CD14-positive monocyte (primary cell): ENCODE results near the gene ARID4B. TPM values are rescaled to one million over a fixed set of nuclear protein-coding genes. Genes with fewer than 3 reads are reported as not detected.
"Not testable (repeated sequence)": the region's sequence is repeated elsewhere in the genome, so short reads cannot be mapped to it uniquely, and the experiment has no call there.

ENCODE experiments used
- DNase-seq, 3 donors: peaks; one replicate each; pipeline ENCODE4 v3.0.0-alpha.2; 2011 to 2022
- H2AFZ ChIP-seq: 2 replicates; pipeline ENCODE4 v1.6.0; 2012; ENCODE audit warnings: mild to moderate bottlenecking, low read depth, low read length, inconsistent platforms; ENCODE audit not compliant: insufficient read depth, poor library complexity, severe bottlenecking
- H3K27ac ChIP-seq, 2 donors: 1 replicate in 1 of 2; 2 replicates in 1 of 2; pipeline ENCODE4 v1.5.1; 2012 to 2013; ENCODE audit warnings: low read length in 2 of 2, control low read depth in 1 of 2, inconsistent platforms in 1 of 2, low read depth in 1 of 2, mild to moderate bottlenecking in 1 of 2
- H3K27me3 ChIP-seq, 2 donors: one replicate each; pipeline versions ENCODE4 v1.6.0 to v1.6.1; 2011 to 2013; ENCODE audit warnings: low read length in 2 of 2; ENCODE audit not compliant: control insufficient read depth in 2 of 2, insufficient read depth in 2 of 2
- H3K36me3 ChIP-seq, 2 donors: replicated peaks in 1 of 2; 1 replicate in 1 of 2; 2 replicates in 1 of 2; pipeline versions ENCODE4 v1.5.1 to v1.6.1; 2012 to 2013; ENCODE audit warnings: low read length in 2 of 2, control low read depth in 1 of 2, inconsistent platforms in 1 of 2, mild to moderate bottlenecking in 1 of 2; ENCODE audit not compliant: insufficient read depth in 2 of 2, control insufficient read depth in 1 of 2
- H3K4me1 ChIP-seq, 2 donors: 1 replicate in 1 of 2; 2 replicates in 1 of 2; pipeline versions ENCODE4 v1.5.1 to v1.6.1; 2012 to 2013; ENCODE audit warnings: low read length in 2 of 2, control low read depth in 1 of 2, inconsistent platforms in 1 of 2, mild to moderate bottlenecking in 1 of 2, moderate library complexity in 1 of 2; ENCODE audit not compliant: insufficient read depth in 2 of 2, control insufficient read depth in 1 of 2
- H3K4me2 ChIP-seq: replicated peaks from 2 replicates; pipeline ENCODE3; 2012; ENCODE audit warnings: low read length, moderate library complexity, mild to moderate bottlenecking; ENCODE audit not compliant: poor library complexity, severe bottlenecking; ENCODE audit errors: extremely low read depth
- H3K4me3 ChIP-seq, 3 experiments: fragments of 200-600 bp in 1 of 3; sonication (generic) in 1 of 3; replicated peaks in 1 of 3; 1 replicate in 2 of 3; 2 replicates in 1 of 3; pipeline ENCODE4 v1.5.1; 2011 to 2013; ENCODE audit warnings: low read length in 3 of 3, mild to moderate bottlenecking in 3 of 3, control low read depth in 2 of 3, low read depth in 2 of 3, inconsistent platforms in 1 of 3, moderate library complexity in 1 of 3
- H3K79me2 ChIP-seq: 2 replicates; pipeline ENCODE4 v1.6.0; 2012; ENCODE audit warnings: mild to moderate bottlenecking, control low read depth, inconsistent platforms, low read length, moderate library complexity; ENCODE audit not compliant: insufficient read depth
- H3K9ac ChIP-seq: 2 replicates; pipeline ENCODE4 v1.6.0; 2017; ENCODE audit warnings: low read length, mild to moderate bottlenecking; ENCODE audit not compliant: insufficient read depth, poor library complexity, severe bottlenecking
- H3K9me3 ChIP-seq, 2 donors: replicated peaks in 1 of 2; 1 replicate in 1 of 2; 2 replicates in 1 of 2; pipeline versions ENCODE4 v1.5.1 to v1.6.1; 2012 to 2013; ENCODE audit warnings: low read length in 2 of 2, control low read depth in 1 of 2; ENCODE audit not compliant: control insufficient read depth in 1 of 2, insufficient read depth in 1 of 2
- H4K20me1 ChIP-seq: 2 replicates; pipeline ENCODE4 v1.6.0; 2012; ENCODE audit warnings: mild to moderate bottlenecking, low read length, control low read depth, moderate library complexity; ENCODE audit not compliant: insufficient read depth
- H3K27ac Mint-ChIP-seq, 7 donors: one replicate each; pipeline ENCODE4 v1.8.0; 2020; ENCODE audit warnings: mild to moderate bottlenecking in 7 of 7, mixed read lengths in 7 of 7, moderate library complexity in 6 of 7, inconsistent platforms in 2 of 7
- H3K27me3 Mint-ChIP-seq, 3 donors: one replicate each; pipeline ENCODE4 v1.8.0; 2021 to 2022; ENCODE audit warnings: low read depth in 3 of 3, mild to moderate bottlenecking in 3 of 3, mixed read lengths in 3 of 3, moderate library complexity in 3 of 3, inconsistent platforms in 1 of 3
- H3K36me3 Mint-ChIP-seq, 2 donors: one replicate each; pipeline ENCODE4 v1.8.0; 2020; ENCODE audit warnings: mixed read lengths in 2 of 2, inconsistent platforms in 1 of 2, mild to moderate bottlenecking in 1 of 2
- H3K4me1 Mint-ChIP-seq: one replicate; pipeline ENCODE4 v1.8.0; 2020; ENCODE audit warnings: mild to moderate bottlenecking, mixed read lengths
- H3K4me3 Mint-ChIP-seq, 2 donors: one replicate each; pipeline ENCODE4 v1.8.0; 2020; ENCODE audit warnings: mild to moderate bottlenecking in 2 of 2, mixed read lengths in 2 of 2, moderate library complexity in 1 of 2
- H3K9me3 Mint-ChIP-seq, 7 donors: one replicate each; pipeline ENCODE4 v1.8.0; 2020 to 2022; ENCODE audit warnings: mixed read lengths in 7 of 7, mild to moderate bottlenecking in 6 of 7, moderate library complexity in 6 of 7, inconsistent platforms in 2 of 7
- WGBS: methylation state at CpG from one replicate; pipeline ENCODE4 v1.1.5; 2013; ENCODE audit warnings: missing lambda C conversion rate; ENCODE audit not compliant: insufficient coverage; 5-methylcytosine and 5-hydroxymethylcytosine counted together
- intact Hi-C, 2 donors: fragments of 100-400 bp; cut with micrococcal nuclease; formaldehyde crosslinking; loops; one replicate each; pipeline versions ENCODE4 v1.15.0 to v1.15.1; 2023
- polyA plus RNA-seq, 3 donors: library from polyadenylated mRNA; depleted of rRNA in 1 of 3; unstranded in 2 of 3; stranded (reverse) in 1 of 3; fragments of 300-500 nt in 2 of 3; fragments of >200 nt in 1 of 3; fragmentation: Illumina TruSeq in 2 of 3; gene quantifications; 1 replicate in 2 of 3; 2 replicates in 1 of 3; pipeline ENCODE4 v1.2.3, GENCODE V29; 2012 to 2021
- TF ChIP-seq, protein P1 (sequence below): fragments of 200-600 bp; IDR thresholded peaks from one replicate; pipeline ENCODE4 v1.8.0; 2022; ENCODE audit warnings: antibody characterized with exemption, mild to moderate bottlenecking

The ARID4B gene
- polyA plus RNA-seq, 3 donors: 9.3 to 15.4 (median 11.1) TPM

DNA sequence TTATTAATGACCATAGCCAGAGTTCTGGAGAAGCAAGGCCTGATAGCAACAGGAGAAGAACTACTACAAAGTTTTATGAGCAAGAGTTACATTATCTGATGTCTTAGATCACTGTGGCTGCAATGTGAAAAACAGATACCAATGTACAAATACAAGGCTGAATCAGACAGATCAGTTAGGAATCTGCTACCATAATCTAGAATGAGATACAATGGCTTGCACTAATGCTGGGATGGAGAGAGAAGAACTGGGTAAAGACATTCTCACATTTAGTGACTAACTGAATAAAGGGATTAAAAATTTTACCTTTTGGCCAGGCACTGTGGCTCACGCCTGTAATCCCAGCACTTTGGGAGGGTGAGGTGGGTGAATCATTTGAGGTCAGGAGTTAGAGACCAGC is 41.3 kb downstream of the ARID4B start:
- peaks cover 99% of the 10 kb centered on the region for H4K20me1 ChIP-seq
- no peaks in the 10 kb centered on the region for H3K27me3 Mint-ChIP-seq
- peaks cover 98% of the 10 kb centered on the region for H3K79me2 ChIP-seq
- H3K27ac ChIP-seq: no peak overlapping the region
- peak overlapping the region in 1 of 7 donors; percentile 7 for H3K27ac Mint-ChIP-seq
- H3K27me3 ChIP-seq: no peaks in the 10 kb centered on the region
- H3K4me3 Mint-ChIP-seq: no peak overlapping the region
- no peaks in the 10 kb centered on the region for H3K9me3 ChIP-seq
- no peak overlapping the region for H2AFZ ChIP-seq
- no peak overlapping the region for H3K4me2 ChIP-seq
- H3K4me1 ChIP-seq: peaks cover 0 to 4% of the 10 kb centered on the region in 2 donors
- TF ChIP-seq, protein P1, sequence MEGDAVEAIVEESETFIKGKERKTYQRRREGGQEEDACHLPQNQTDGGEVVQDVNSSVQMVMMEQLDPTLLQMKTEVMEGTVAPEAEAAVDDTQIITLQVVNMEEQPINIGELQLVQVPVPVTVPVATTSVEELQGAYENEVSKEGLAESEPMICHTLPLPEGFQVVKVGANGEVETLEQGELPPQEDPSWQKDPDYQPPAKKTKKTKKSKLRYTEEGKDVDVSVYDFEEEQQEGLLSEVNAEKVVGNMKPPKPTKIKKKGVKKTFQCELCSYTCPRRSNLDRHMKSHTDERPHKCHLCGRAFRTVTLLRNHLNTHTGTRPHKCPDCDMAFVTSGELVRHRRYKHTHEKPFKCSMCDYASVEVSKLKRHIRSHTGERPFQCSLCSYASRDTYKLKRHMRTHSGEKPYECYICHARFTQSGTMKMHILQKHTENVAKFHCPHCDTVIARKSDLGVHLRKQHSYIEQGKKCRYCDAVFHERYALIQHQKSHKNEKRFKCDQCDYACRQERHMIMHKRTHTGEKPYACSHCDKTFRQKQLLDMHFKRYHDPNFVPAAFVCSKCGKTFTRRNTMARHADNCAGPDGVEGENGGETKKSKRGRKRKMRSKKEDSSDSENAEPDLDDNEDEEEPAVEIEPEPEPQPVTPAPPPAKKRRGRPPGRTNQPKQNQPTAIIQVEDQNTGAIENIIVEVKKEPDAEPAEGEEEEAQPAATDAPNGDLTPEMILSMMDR: no peak
- H3K4me3 ChIP-seq: no peak overlapping the region
- WGBS: no CpG with 5 or more reads among the region's 1 CpG
- peaks cover 9% of the 10 kb centered on the region for H3K4me1 Mint-ChIP-seq
- peaks cover 4 to 5% of the 10 kb centered on the region in 2 donors for H3K36me3 Mint-ChIP-seq
- H3K9me3 Mint-ChIP-seq: peaks cover 0 to 3% (median 0%) of the 10 kb centered on the region in 7 donors
- no peaks in the 10 kb centered on the region for H3K36me3 ChIP-seq
- intact Hi-C loops: no loop called here
- DNase-seq: no peak
- no peak overlapping the region for H3K9ac ChIP-seq

DNA sequence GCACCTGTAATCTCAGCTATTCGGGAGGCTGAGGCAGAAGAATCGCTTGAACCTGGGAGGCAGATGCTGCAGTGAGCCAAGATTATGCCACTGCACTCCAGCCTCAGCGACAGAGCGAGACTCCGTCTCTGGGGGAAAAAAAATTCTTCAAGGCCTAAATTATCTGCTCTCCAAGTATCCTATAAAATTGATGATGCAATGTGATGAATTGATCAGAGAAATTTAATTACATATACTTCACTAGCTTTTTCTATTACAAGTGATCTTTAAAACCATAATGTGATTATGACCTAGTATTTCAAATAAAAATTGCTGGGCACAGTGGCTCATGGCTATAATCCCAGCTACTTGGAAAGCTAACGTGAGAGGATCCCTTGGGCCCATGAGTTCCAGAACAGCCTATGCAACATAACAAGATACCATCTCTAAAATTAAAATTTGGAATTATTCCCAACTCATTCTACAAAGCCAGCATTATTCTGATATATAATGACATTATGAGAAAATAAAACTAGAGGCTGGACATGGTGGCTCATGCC is 43.7 kb downstream of the ARID4B start:
- Histone ChIP-seq H3K9me3 (no peaks in the 10 kb centered on the region), H3K9ac (no peak overlapping the region), H3K4me1 (no peaks in the 10 kb centered on the region), H4K20me1 (peaks cover 99% of the 10 kb centered on the region), H3K36me3 (no peaks in the 10 kb centered on the region), H2AFZ (no peak overlapping the region), H3K4me3 (no peak overlapping the region), H3K27ac (no peak overlapping the region), H3K27me3 (no peaks in the 10 kb centered on the region), H3K4me2 (no peak overlapping the region), H3K79me2 (peaks cover 98% of the 10 kb centered on the region)
- TF ChIP-seq, protein P1: no peak
- 100% methylated on average over 2 of the region's 6 CpGs for WGBS
- no peaks in the 10 kb centered on the region for H3K27me3 Mint-ChIP-seq
- H3K4me1 Mint-ChIP-seq: peaks cover 11% of the 10 kb centered on the region
- no peak overlapping the region for H3K4me3 Mint-ChIP-seq
- H3K36me3 Mint-ChIP-seq: peaks cover 0 to 6% of the 10 kb centered on the region in 2 donors
- H3K9me3 Mint-ChIP-seq: peaks cover 0 to 3% (median 0%) of the 10 kb centered on the region in 7 donors
- H3K27ac Mint-ChIP-seq: no peak overlapping the region
- no peak for DNase-seq
- intact Hi-C loops: no loop called here

DNA sequence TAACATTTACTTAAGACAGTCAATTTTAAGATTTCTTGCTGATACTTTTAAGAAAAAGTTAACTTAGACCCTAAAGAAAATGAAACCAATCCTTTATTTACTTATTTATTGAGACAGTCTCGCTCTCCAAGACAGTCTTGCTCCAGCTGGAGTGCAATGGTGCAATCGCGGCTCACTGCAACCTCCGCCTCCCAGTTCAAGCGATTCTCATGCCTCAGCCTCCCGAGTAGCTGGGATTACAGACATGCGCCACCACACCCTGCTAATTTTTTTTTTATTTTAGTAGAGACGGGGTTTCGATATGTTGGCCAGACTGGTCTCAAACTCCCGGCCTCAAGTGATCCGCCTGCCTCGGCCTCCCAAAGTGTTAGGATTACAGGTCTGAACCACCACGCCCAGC is 44.3 kb downstream of the ARID4B start:
- Mint-ChIP-seq H3K27ac (peak overlapping the region in 1 of 7 donors; percentile 46), H3K4me1 (peaks cover 12% of the 10 kb centered on the region)
- H3K4me3 Mint-ChIP-seq, H3K4me3 ChIP-seq, H3K27me3 Mint-ChIP-seq, H3K27me3 ChIP-seq, DNase-seq, H3K36me3 ChIP-seq, H3K9me3 Mint-ChIP-seq, H3K4me1 ChIP-seq, H3K4me2 ChIP-seq, H3K9me3 ChIP-seq, H3K36me3 Mint-ChIP-seq, H3K27ac ChIP-seq, H3K9ac ChIP-seq, H2AFZ ChIP-seq, intact Hi-C loops: not testable (repeated sequence)
- Histone ChIP-seq H3K79me2 (peaks cover 98% of the 10 kb centered on the region), H4K20me1 (peaks cover 99% of the 10 kb centered on the region)
- WGBS: 95% methylated on average over 6 of the region's 13 CpGs
